ENCODE measurements around the gene OLFM2. TPM values are rescaled to one million over a fixed set of nuclear protein-coding genes. Genes with fewer than 3 reads are reported as not detected.

OLFM2 gene
- total RNA-seq, 1 experiment from 2014 or later = 75.6 TPM

GRCh38 chr19:9901020-9901419 is 35.3 kb downstream of the OLFM2 start:
- Histone ChIP-seq H3K79me2 (ENCODE audit: insufficient read depth, low read length) (no peaks in the 10 kb centered on the region; the same call in 1 of the 2 replicates), H3K27ac (ENCODE audit: insufficient read length, low read depth, low read length) (no peak overlapping the region), H3K23ac (ENCODE audit: insufficient read length, low read depth, low read length) (no peak overlapping the region), H2AFZ (ENCODE audit: low read length) (no peak overlapping the region), H3K18ac (ENCODE audit: insufficient read length, low read depth, low read length) (no peak overlapping the region), H3K9me3 (ENCODE audit: control insufficient read depth, low read depth, low read length) (no peaks in the 10 kb centered on the region), H3T11ph (ENCODE audit: low read length) (no peak overlapping the region), H3K56ac (ENCODE audit: insufficient read length, low read depth, low read length) (no peak overlapping the region), H3K79me1 (ENCODE audit: insufficient read depth, low read depth, low read length, poor library complexity, severe bottlenecking) (no peaks in the 10 kb centered on the region), H3K14ac (ENCODE audit: insufficient read depth, low read length) (no peak overlapping the region), H2AK5ac (ENCODE audit: insufficient read length, low read length) (no peak overlapping the region), H4K20me1 (ENCODE audit: control insufficient read depth, insufficient read depth, insufficient read length) (peaks cover 2% of the 10 kb centered on the region), H2BK15ac (ENCODE audit: low read depth, low read length) (no peak overlapping the region), H3K27me3 (ENCODE audit: insufficient read depth, low read length) (no peaks in the 10 kb centered on the region), H4K8ac (replicated peaks; ENCODE audit: insufficient read length, low read depth, low read length) (no peak overlapping the region), H4K91ac (ENCODE audit: insufficient read length, low read depth, low read length) (no peak overlapping the region), H3K4ac (ENCODE audit: low read depth, low read length) (no peak overlapping the region), H3K9ac (ENCODE audit: extremely low read depth, insufficient read length, low read length) (no peak overlapping the region), H3K23me2 (ENCODE audit: insufficient read length, low read depth, low read length, poor library complexity, severe bottlenecking) (no peaks in the 10 kb centered on the region), H2BK120ac (ENCODE audit: low read depth, low read length, poor library complexity, severe bottlenecking) (no peak overlapping the region), H2BK5ac (ENCODE audit: insufficient read length, low read length) (no peak overlapping the region), H3K4me2 (ENCODE audit: insufficient read depth, insufficient read length, low read length) (no peak overlapping the region), H3K4me1 (ENCODE audit: insufficient read depth, low read length) (peaks cover 4% of the 10 kb centered on the region; the same call in 1 of the 2 replicates), H2BK12ac (ENCODE audit: insufficient read length, low read depth, low read length) (no peak overlapping the region), H4K5ac (ENCODE audit: insufficient read length, low read depth, low read length) (no peak overlapping the region), H2BK20ac (ENCODE audit: low read depth, low read length, poor library complexity, severe bottlenecking) (no peak overlapping the region)
- Mint-ChIP-seq H3K9me3 (no peaks in the 10 kb centered on the region), H3K27me3 (ENCODE audit: low read depth) (no peaks in the 10 kb centered on the region), H3K4me1 (peaks cover 15 to 22% of the 10 kb centered on the region in 2 experiments), H3K27ac (0 out of 7 replicates have a peak overlapping the region, but pooled peaks of 1 of the 3 experiments have one; percentile 63), H3K36me3 (ENCODE audit: insufficient read depth in 1 of 3, low read depth in 3 of 3) (peaks cover 3 to 8% (median 4%) of the 10 kb centered on the region in 3 experiments; a peak in 3 of 7 replicates), H3K4me3 (no peak overlapping the region)
- WGBS (ENCODE audit: extremely low coverage, insufficient read length, low lambda C conversion rate) = no CpG with 5 or more reads among the region's 5 CpGs
- no peak for TF ChIP-seq CTCF (conservative IDR thresholded peaks at IDR 0.05)
- no peak for DNase-seq
